Endodermal cell (in vitro differentiated cells): ENCODE results near the gene ANO7. TPM values are rescaled to one million over a fixed set of nuclear protein-coding genes. Genes with fewer than 3 reads are reported as not detected.
A peak's percentile ranks its signal among the peaks of the same experiment; 100 is the strongest.

Source experiments
- DNase-seq: peaks from one replicate; pipeline ENCODE4 v3.0.0-alpha.2; 2017
- H3K27ac ChIP-seq: 2 replicates; pipeline ENCODE4 v1.5.1; 2013; ENCODE audit warnings: mild to moderate bottlenecking, low read depth, low read length, moderate library complexity
- H3K27me3 ChIP-seq: 2 replicates; pipeline ENCODE4 v1.6.1; 2013; ENCODE audit warnings: mild to moderate bottlenecking, low read length, moderate library complexity; ENCODE audit not compliant: insufficient read depth, control insufficient read depth, poor library complexity, severe bottlenecking
- H3K36me3 ChIP-seq: 2 replicates; pipeline ENCODE4 v1.7.0; 2013; ENCODE audit warnings: mild to moderate bottlenecking, low read length, moderate library complexity; ENCODE audit not compliant: control insufficient read depth, insufficient read depth
- H3K4me1 ChIP-seq: one replicate; pipeline ENCODE4 v1.7.0; 2013; ENCODE audit warnings: low read length; ENCODE audit not compliant: control insufficient read depth, insufficient read depth
- H3K4me3 ChIP-seq: 2 replicates; pipeline ENCODE4 v1.5.1; 2013; ENCODE audit warnings: mild to moderate bottlenecking, low read length, moderate library complexity
- H3K9ac ChIP-seq: 2 replicates; pipeline ENCODE4 v1.6.1; 2013; ENCODE audit warnings: mild to moderate bottlenecking, low read length, moderate library complexity; ENCODE audit not compliant: poor library complexity, severe bottlenecking; ENCODE audit errors: extremely low read depth
- H3K9me3 ChIP-seq: 2 replicates; pipeline ENCODE4 v1.6.1; 2013; ENCODE audit warnings: mild to moderate bottlenecking, low read length, moderate library complexity; ENCODE audit not compliant: control insufficient read depth
- H3K27ac Mint-ChIP-seq: 2 replicates; pipeline ENCODE4 v1.8.0; 2020; ENCODE audit warnings: mixed read lengths
- H3K27me3 Mint-ChIP-seq: 2 replicates; pipeline ENCODE4 v1.8.0; 2021; ENCODE audit warnings: mild to moderate bottlenecking, mixed read lengths; ENCODE audit not compliant: insufficient read depth
- H3K36me3 Mint-ChIP-seq: 2 replicates; pipeline ENCODE4 v1.8.0; 2020; ENCODE audit warnings: low read depth, mixed read lengths
- H3K4me1 Mint-ChIP-seq: 2 replicates; pipeline ENCODE4 v1.8.0; 2020; ENCODE audit warnings: mixed read lengths
- H3K4me3 Mint-ChIP-seq: 2 replicates; pipeline ENCODE4 v1.8.0; 2020; ENCODE audit warnings: mild to moderate bottlenecking, moderate library complexity, mixed read lengths
- H3K9me3 Mint-ChIP-seq: 2 replicates; pipeline ENCODE4 v1.8.0; 2020; ENCODE audit warnings: mild to moderate bottlenecking, mixed read lengths
- CTCF ChIP-seq: fragments of 200-600 bp; sonication (generic); conservative IDR thresholded peaks from 2 replicates; pipeline ENCODE4 v1.5.0; 2021; ENCODE audit warnings: antibody characterized with exemption, mild to moderate bottlenecking
- WGBS, 2 experiments: methylation state at CpG; one replicate each; pipeline versions ENCODE4 v1.1.5 to v1.1.7; 2013; ENCODE audit warnings: missing lambda C conversion rate in 2 of 2, mixed read lengths in 1 of 2; ENCODE audit not compliant: insufficient coverage in 1 of 2, insufficient read length in 1 of 2; 5-methylcytosine and 5-hydroxymethylcytosine counted together
- total RNA-seq, 2 donors: library from RNA; stranded (reverse); fragmentation: NEBNext Ultra II Directional in 1 of 2; extraction: Animal tissue kit (Norgen Biotek cat#: 25700) in 1 of 2; gene quantifications; 2 replicates in 1 of 2; 3 replicates in 1 of 2; pipeline ENCODE4 v1.2.1, GENCODE V29; 2021

ANO7 gene
- total RNA-seq, 2 donors from 2014 or later, result 8.1 to 8.5 TPM

GRCh38 chr2:241228081-241228859 lies 39.8 kb downstream of the ANO7 start:
- Mint-ChIP-seq H3K27me3 (no peaks in the 10 kb centered on the region), H3K4me3 (no peak overlapping the region), H3K4me1 (no peaks in the 10 kb centered on the region), H3K36me3 (peaks cover 70% of the 10 kb centered on the region), H3K9me3 (no peaks in the 10 kb centered on the region), H3K27ac (peak overlapping the region; percentile 72)
- Histone ChIP-seq H3K27me3 (no peaks in the 10 kb centered on the region), H3K9me3 (no peaks in the 10 kb centered on the region), H3K4me1 (no peaks in the 10 kb centered on the region), H3K36me3 (peaks cover 66% of the 10 kb centered on the region), H3K27ac (no peak overlapping the region), H3K4me3 (no peak overlapping the region), H3K9ac (no peak overlapping the region)
- 95 to 98% methylated on average over 20 to 26 of the region's 26 CpGs for WGBS, 2 experiments
- no peak for TF ChIP-seq CTCF
- DNase-seq, result no peak

- Histone ChIP-seq H3K9ac (no peak overlapping the region), H3K36me3 (peaks cover 73% of the 10 kb centered on the region), H3K4me3 (no peak overlapping the region), H3K9me3 (no peaks in the 10 kb centered on the region), H3K27ac (no peak overlapping the region), H3K4me1 (no peaks in the 10 kb centered on the region), H3K27me3 (no peaks in the 10 kb centered on the region)
- Mint-ChIP-seq H3K36me3 (peaks cover 78% of the 10 kb centered on the region), H3K4me1 (no peaks in the 10 kb centered on the region), H3K27me3 (no peaks in the 10 kb centered on the region), H3K4me3 (no peak overlapping the region), H3K9me3 (no peaks in the 10 kb centered on the region), H3K27ac (peak overlapping the region; percentile 45)
- WGBS, 2 experiments, result 94% methylated on average over 17 to 20 of the region's 20 CpGs
- TF ChIP-seq CTCF, result no peak
- DNase-seq, result no peak
Observed at GRCh38 chr2:241228860-241229516, 40.5 kb downstream of the ANO7 start.

- TF ChIP-seq CTCF, result no peak
- Mint-ChIP-seq H3K27me3 (no peaks in the 10 kb centered on the region), H3K27ac (no peak overlapping the region), H3K4me1 (no peaks in the 10 kb centered on the region), H3K36me3 (peaks cover 80% of the 10 kb centered on the region), H3K4me3 (no peak overlapping the region), H3K9me3 (no peaks in the 10 kb centered on the region)
- Histone ChIP-seq H3K27ac (no peak overlapping the region), H3K9ac (no peak overlapping the region), H3K27me3 (no peaks in the 10 kb centered on the region), H3K9me3 (no peaks in the 10 kb centered on the region), H3K4me3 (no peak overlapping the region), H3K36me3 (peaks cover 81% of the 10 kb centered on the region), H3K4me1 (no peaks in the 10 kb centered on the region)
- WGBS, 2 experiments, result 96 to 97% methylated on average over 22 to 29 of the region's 29 CpGs
- no peak for DNase-seq
Observed at GRCh38 chr2:241229563-241230401, 41.3 kb downstream of the ANO7 start.
